ENCODE measurements around the gene TMEM255B. TPM values are rescaled to one million over a fixed set of nuclear protein-coding genes. Genes with fewer than 3 reads are reported as not detected.
A peak's percentile ranks its signal among the peaks of the same experiment; 100 is the strongest.

TMEM255B gene
- polyA plus RNA-seq, 1 donor = 5.4 TPM

- no peak for DNase-seq
Observed at GRCh38 chr13:113849546-113849945, 90.5 kb downstream of the TMEM255B start.

GRCh38 chr13:113849981-113850721 lies 91.1 kb downstream of the TMEM255B start:
- no peak for DNase-seq

- no peak for DNase-seq
Observed at GRCh38 chr13:113850722-113851479, 91.9 kb downstream of the TMEM255B start.

- no peak for DNase-seq
Observed at GRCh38 chr13:113851480-113851803, 92.4 kb downstream of the TMEM255B start.

GRCh38 chr13:113851826-113852535 lies 93.0 kb downstream of the TMEM255B start:
- DNase-seq = no peak

- DNase-seq = no peak
Observed at GRCh38 chr13:113852536-113853517, 93.8 kb downstream of the TMEM255B start.

- DNase-seq = no peak
Observed at GRCh38 chr13:113853518-113854237, 94.7 kb downstream of the TMEM255B start.

- no peak for DNase-seq
Observed at GRCh38 chr13:113854238-113855011, 95.4 kb downstream of the TMEM255B start.

GRCh38 chr13:113855012-113855921 lies 96.2 kb downstream of the TMEM255B start:
- no peak for DNase-seq

GRCh38 chr13:113855931-113856715 lies 97.1 kb downstream of the TMEM255B start:
- no peak for DNase-seq

GRCh38 chr13:113856716-113857065 lies 97.7 kb downstream of the TMEM255B start:
- no peak for DNase-seq

GRCh38 chr13:113857531-113858195 lies 98.6 kb downstream of the TMEM255B start:
- no peak for DNase-seq

GRCh38 chr13:113859311-113860050 lies 100.5 kb downstream of the TMEM255B start:
- no peak for DNase-seq

GRCh38 chr13:113860051-113860664 lies 101.1 kb downstream of the TMEM255B start:
- no peak for DNase-seq

- peak; percentile 50 for DNase-seq
Observed at GRCh38 chr13:113860665-113861432, 101.8 kb downstream of the TMEM255B start.
